ENCODE results near the gene SIVA1.
A peak's percentile ranks its signal among the peaks of the same experiment; 100 is the strongest.

Gene SIVA1

GRCh38 chr14:104792101-104792884 lies 39.3 kb downstream of the SIVA1 start:
- Histone ChIP-seq H3K36me3 (ENCODE audit: control insufficient read depth, insufficient read depth, low read length) (peaks cover 22% of the 10 kb centered on the region), H3K27me3 (replicated peaks; ENCODE audit: control insufficient read depth, insufficient read depth, low read length) (0 out of 2 replicates have a peak, but pooled peaks cover 1% of the 10 kb centered on the region), H3K4me3 (replicated peaks; ENCODE audit: low read depth, low read length) (no peak overlapping the region)
- DNase-seq (ENCODE audit: extremely low read depth, insufficient read length) = no peak
- TF ChIP-seq, protein P1, sequence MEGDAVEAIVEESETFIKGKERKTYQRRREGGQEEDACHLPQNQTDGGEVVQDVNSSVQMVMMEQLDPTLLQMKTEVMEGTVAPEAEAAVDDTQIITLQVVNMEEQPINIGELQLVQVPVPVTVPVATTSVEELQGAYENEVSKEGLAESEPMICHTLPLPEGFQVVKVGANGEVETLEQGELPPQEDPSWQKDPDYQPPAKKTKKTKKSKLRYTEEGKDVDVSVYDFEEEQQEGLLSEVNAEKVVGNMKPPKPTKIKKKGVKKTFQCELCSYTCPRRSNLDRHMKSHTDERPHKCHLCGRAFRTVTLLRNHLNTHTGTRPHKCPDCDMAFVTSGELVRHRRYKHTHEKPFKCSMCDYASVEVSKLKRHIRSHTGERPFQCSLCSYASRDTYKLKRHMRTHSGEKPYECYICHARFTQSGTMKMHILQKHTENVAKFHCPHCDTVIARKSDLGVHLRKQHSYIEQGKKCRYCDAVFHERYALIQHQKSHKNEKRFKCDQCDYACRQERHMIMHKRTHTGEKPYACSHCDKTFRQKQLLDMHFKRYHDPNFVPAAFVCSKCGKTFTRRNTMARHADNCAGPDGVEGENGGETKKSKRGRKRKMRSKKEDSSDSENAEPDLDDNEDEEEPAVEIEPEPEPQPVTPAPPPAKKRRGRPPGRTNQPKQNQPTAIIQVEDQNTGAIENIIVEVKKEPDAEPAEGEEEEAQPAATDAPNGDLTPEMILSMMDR (IDR thresholded peaks at IDR 0.05; ENCODE audit: insufficient read depth, low read length, poor library complexity, severe bottlenecking) = no peak

DNA sequence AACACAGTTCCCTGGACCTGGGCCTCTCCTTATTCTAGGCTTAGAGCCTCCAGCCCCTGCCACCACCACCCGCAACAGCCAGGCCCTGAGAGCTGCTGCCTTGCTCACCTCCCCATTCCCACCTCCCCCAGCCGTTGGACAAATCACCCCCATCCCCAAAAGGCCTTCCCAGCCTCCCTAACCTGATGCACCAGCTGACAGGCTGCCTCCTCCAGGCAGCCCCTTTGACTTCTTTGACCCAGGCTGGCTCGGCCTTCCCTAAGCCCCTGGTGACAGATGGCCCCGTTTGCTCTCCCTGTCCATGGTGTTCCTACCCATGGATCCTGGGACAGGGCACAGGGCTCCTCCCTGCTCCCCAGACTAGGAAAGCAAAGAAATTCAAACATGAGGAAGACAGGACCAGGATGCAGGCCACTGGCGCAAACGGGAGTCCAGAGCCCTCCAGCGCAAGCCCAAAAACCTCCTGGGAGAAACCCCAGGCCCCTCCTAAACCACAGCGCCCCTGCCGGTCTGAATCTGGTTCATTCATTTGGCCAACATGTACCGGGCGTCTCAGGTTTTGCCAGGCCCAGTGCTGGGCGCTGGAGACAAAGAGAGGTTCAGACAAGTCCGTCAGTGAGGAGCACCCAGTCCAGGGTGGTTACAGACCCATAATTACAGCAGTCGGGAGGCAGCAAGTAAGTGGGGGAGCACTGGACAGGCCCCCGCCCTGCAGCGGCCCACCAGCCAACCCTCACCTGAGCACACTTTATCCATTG lies 40.2 kb downstream of the SIVA1 start:
- Histone ChIP-seq H3K4me3 (replicated peaks; ENCODE audit: low read depth, low read length) (no peak overlapping the region), H3K36me3 (ENCODE audit: control insufficient read depth, insufficient read depth, low read length) (peaks cover 18% of the 10 kb centered on the region), H3K27me3 (replicated peaks; ENCODE audit: control insufficient read depth, insufficient read depth, low read length) (0 out of 2 replicates have a peak, but pooled peaks cover 1% of the 10 kb centered on the region)
- TF ChIP-seq, protein P1 (IDR thresholded peaks at IDR 0.05; ENCODE audit: insufficient read depth, low read length, poor library complexity, severe bottlenecking) = no peak
- DNase-seq (ENCODE audit: extremely low read depth, insufficient read length) = no peak

GRCh38 chr14:104793703-104793959 lies 40.7 kb downstream of the SIVA1 start:
- TF ChIP-seq, protein P1 (IDR thresholded peaks at IDR 0.05; ENCODE audit: insufficient read depth, low read length, poor library complexity, severe bottlenecking) = no peak
- no peak for DNase-seq (ENCODE audit: extremely low read depth, insufficient read length)
- Histone ChIP-seq H3K4me3 (replicated peaks; ENCODE audit: low read depth, low read length) (no peak overlapping the region; the same call in 1 of the 2 replicates), H3K36me3 (ENCODE audit: control insufficient read depth, insufficient read depth, low read length) (peaks cover 18% of the 10 kb centered on the region), H3K27me3 (replicated peaks; ENCODE audit: control insufficient read depth, insufficient read depth, low read length) (peaks cover 1% of the 10 kb centered on the region; the same call in 1 of the 2 replicates)

- H3K36me3 ChIP-seq (ENCODE audit: control insufficient read depth, insufficient read depth, low read length) = peaks cover 18% of the 10 kb centered on the region
- DNase-seq (ENCODE audit: extremely low read depth, insufficient read length) = peak; percentile 66
- H3K4me3 ChIP-seq (replicated peaks; ENCODE audit: low read depth, low read length) = peak overlapping the region; percentile 81
- TF ChIP-seq, protein P1 (IDR thresholded peaks at IDR 0.05; ENCODE audit: insufficient read depth, low read length, poor library complexity, severe bottlenecking) = no peak
- peaks cover 1% of the 10 kb centered on the region; the same call in 1 of the 2 replicates for H3K27me3 ChIP-seq (replicated peaks; ENCODE audit: control insufficient read depth, insufficient read depth, low read length)
These were observed 41.2 kb downstream of the SIVA1 start for GRCh38 chr14:104794099-104794498.

DNA sequence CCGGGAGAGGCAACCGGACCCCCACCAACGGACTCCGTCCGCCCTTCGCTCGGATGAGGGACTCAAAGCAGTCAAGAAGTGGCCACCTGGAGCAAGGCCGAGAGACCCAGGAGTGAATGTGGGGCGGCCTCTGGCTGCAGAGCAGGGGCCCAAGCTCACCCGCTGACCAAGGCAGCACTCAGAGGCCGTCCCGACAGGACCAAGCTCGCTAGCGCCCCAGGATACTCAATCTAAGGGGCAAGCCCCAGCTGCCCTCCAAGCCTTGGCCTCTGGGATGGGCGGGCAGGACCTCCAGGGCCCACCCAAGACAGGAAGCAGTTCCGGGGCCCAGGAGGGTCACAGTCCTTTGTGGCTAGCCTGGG lies 41.7 kb downstream of the SIVA1 start:
- TF ChIP-seq, protein P1 (IDR thresholded peaks at IDR 0.05; ENCODE audit: insufficient read depth, low read length, poor library complexity, severe bottlenecking) = no peak
- no peak for DNase-seq (ENCODE audit: extremely low read depth, insufficient read length)
- Histone ChIP-seq H3K4me3 (replicated peaks; ENCODE audit: low read depth, low read length) (peak overlapping the region; percentile 81), H3K27me3 (replicated peaks; ENCODE audit: control insufficient read depth, insufficient read depth, low read length) (peaks cover 1% of the 10 kb centered on the region; the same call in 1 of the 2 replicates), H3K36me3 (ENCODE audit: control insufficient read depth, insufficient read depth, low read length) (peaks cover 15% of the 10 kb centered on the region)
